Measurements from ENCODE around the gene MYT1. TPM values are rescaled to one million over a fixed set of nuclear protein-coding genes. Genes with fewer than 3 reads are reported as not detected.

Gene MYT1
- total and polyA plus RNA-seq, 3 donors from 2014 or later: 1.7 to 22.2 (median 2.9) TPM

DNA sequence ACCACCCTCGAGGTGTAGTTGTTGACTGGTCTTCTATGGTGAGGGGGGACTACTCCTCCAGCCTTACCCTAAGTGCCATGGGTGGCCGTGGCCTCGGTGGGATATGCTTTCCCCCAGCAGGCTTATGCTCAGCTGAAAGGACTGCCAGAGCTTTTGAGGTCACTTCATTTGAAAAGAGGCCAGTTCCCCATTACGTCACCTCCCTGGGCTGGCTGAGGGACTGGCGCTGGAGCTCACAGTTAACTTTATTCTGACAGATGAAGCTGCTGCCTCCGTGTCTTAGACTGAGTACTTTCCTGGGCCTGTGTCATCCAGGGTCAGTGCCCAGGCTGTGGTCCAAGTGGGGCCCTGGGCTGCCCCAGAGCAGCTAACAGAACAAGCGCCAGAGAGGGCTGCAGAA, 48.5 kb downstream of the MYT1 start:
- 50 to 59% methylated on average over 2 to 7 of the region's 7 CpGs for WGBS, 2 donors
- Histone ChIP-seq H3K36me3 (ENCODE audit: low read depth, missing control alignments) (no peaks in the 10 kb centered on the region), H3K4me1 (peaks cover 24% of the 10 kb centered on the region)

DNA sequence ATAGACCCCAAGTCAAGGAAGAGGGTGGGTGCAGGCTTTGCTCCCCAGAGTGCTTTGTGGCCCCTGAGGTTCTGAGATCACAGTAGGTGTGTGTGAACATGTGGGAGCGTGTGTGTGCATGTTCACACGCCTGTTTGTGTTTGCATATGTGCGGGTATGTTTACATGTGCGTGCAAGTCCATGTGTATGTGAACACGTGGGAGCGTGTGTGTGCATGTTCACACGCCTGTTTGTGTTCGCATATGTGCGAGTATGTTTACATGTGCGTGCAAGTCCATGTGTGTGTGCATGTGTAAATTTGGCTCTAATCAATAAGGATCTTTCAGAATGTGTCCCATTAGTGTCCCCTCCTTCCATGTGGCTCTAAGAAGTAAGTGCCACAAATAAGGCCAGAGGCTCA, 49.9 kb downstream of the MYT1 start:
- H3K9me3 ChIP-seq: no peaks in the 10 kb centered on the region
- DNase-seq: no peak
- 94 to 96% methylated on average over 10 of the region's 10 CpGs for WGBS, 2 donors
- H3K27ac ChIP-seq: no peak overlapping the region
- intact Hi-C loops (cut with DNase I; ENCODE audit: low total_unique reads): no loop called here
- H3K4me3 ChIP-seq: no peak overlapping the region
- H3K36me3 ChIP-seq (ENCODE audit: low read depth, missing control alignments): no peaks in the 10 kb centered on the region
- TF ChIP-seq, protein P1, sequence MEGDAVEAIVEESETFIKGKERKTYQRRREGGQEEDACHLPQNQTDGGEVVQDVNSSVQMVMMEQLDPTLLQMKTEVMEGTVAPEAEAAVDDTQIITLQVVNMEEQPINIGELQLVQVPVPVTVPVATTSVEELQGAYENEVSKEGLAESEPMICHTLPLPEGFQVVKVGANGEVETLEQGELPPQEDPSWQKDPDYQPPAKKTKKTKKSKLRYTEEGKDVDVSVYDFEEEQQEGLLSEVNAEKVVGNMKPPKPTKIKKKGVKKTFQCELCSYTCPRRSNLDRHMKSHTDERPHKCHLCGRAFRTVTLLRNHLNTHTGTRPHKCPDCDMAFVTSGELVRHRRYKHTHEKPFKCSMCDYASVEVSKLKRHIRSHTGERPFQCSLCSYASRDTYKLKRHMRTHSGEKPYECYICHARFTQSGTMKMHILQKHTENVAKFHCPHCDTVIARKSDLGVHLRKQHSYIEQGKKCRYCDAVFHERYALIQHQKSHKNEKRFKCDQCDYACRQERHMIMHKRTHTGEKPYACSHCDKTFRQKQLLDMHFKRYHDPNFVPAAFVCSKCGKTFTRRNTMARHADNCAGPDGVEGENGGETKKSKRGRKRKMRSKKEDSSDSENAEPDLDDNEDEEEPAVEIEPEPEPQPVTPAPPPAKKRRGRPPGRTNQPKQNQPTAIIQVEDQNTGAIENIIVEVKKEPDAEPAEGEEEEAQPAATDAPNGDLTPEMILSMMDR (IDR thresholded peaks at IDR 0.05): no peak
- TF ChIP-seq POLR2A (IDR thresholded peaks at IDR 0.05): no peak
- H3K27me3 ChIP-seq: no peaks in the 10 kb centered on the region
- H3K4me1 ChIP-seq: peaks cover 27% of the 10 kb centered on the region

More for the DNA sequence above, 48.5 kb downstream of the MYT1 start:
- intact Hi-C loops (cut with DNase I; ENCODE audit: low total_unique reads): no loop called here
- Histone ChIP-seq H3K4me3 (no peak overlapping the region), H3K27ac (peak overlapping the region; percentile 65 to 69), H3K27me3 (no peaks in the 10 kb centered on the region), H3K9me3 (no peaks in the 10 kb centered on the region)
- TF ChIP-seq, protein P1 (IDR thresholded peaks at IDR 0.05): no peak
- TF ChIP-seq POLR2A (IDR thresholded peaks at IDR 0.05): no peak
- peak; percentile 80 for DNase-seq

DNA sequence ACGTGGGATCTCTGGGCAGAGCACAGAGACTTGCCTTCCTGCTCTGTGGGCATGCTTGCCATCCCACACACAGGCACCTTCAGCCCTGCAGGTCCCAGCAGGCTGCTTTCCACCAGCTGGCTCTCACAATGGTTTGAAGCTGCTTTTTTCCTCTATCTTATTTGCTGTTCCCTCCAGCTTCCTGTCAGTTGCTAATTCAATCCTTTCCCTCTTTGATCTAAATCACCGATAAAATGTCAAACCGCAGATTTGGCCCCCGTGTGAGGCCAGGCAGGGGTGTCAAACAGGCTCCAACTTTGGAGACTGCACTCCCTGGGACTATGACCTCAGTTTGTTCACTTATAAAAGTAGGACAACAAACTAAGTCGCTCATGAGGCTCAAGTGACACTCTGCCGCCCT, 50.7 kb downstream of the MYT1 start:
- intact Hi-C loops (cut with DNase I; ENCODE audit: low total_unique reads): no loop called here

DNA sequence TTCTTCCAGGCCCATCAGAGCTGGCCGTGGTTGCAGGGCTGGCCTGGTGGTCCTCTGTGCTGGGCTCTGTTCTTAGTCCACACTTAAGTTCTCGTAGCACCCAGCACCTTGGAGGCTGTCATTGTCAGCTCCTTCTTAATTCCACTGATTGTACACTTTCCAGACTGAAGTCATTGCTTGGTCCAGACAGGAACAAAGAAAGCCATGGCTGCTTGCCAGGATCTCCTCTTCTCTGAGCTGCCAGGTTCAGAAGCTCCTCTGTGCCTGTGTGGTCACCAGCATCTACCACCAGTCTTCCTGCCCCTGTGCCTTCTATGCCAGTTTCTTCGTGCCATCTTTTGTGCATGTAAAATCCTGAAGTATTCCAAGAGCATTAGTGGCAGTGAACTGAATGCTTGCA, 51.8 kb downstream of the MYT1 start:
- Histone ChIP-seq H3K4me3 (no peak overlapping the region), H3K27me3 (no peaks in the 10 kb centered on the region), H3K9me3 (no peaks in the 10 kb centered on the region), H3K27ac (no peak overlapping the region), H3K4me1 (peaks cover 27% of the 10 kb centered on the region), H3K36me3 (ENCODE audit: low read depth, missing control alignments) (no peaks in the 10 kb centered on the region)
- peak; percentile 87 for DNase-seq
- 55 to 71% methylated on average over 3 of the region's 3 CpGs for WGBS, 2 donors
- no peak for TF ChIP-seq POLR2A (IDR thresholded peaks at IDR 0.05)
- TF ChIP-seq, protein P1 (IDR thresholded peaks at IDR 0.05): no peak
- intact Hi-C loops (cut with DNase I; ENCODE audit: low total_unique reads): no loop called here

More for the DNA sequence above, 50.7 kb downstream of the MYT1 start:
- Histone ChIP-seq H3K4me3 (no peak overlapping the region), H3K4me1 (peaks cover 27% of the 10 kb centered on the region), H3K27me3 (no peaks in the 10 kb centered on the region), H3K36me3 (ENCODE audit: low read depth, missing control alignments) (no peaks in the 10 kb centered on the region), H3K27ac (no peak overlapping the region), H3K9me3 (no peaks in the 10 kb centered on the region)
- no peak for DNase-seq
- TF ChIP-seq, protein P1 (IDR thresholded peaks at IDR 0.05): no peak
- TF ChIP-seq POLR2A (IDR thresholded peaks at IDR 0.05): no peak
- whole genome bisulfite sequencing, 2 donors: 76 to 86% methylated on average over 6 of the region's 6 CpGs

DNA sequence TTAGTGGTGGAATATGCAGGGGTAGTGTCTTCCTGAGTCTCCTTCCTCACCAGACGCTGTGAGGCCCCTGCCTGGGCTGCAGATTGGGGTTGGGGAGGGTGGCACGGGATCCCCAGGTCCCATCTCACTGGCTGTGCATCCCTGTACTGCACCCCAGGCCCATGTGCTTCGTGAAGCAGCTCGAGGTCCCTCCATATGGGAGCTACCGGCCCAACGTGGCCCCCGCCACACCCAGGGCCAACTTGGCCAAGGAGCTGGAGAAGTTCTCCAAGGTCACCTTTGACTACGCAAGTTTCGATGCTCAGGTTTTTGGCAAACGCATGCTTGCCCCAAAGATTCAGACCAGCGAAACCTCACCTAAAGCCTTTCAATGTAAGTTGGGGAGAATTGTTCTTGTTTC, 52.7 kb downstream of the MYT1 start:
- Histone ChIP-seq H3K36me3 (ENCODE audit: low read depth, missing control alignments) (no peaks in the 10 kb centered on the region), H3K27me3 (no peaks in the 10 kb centered on the region), H3K9me3 (no peaks in the 10 kb centered on the region), H3K4me1 (peaks cover 31% of the 10 kb centered on the region), H3K27ac (no peak overlapping the region), H3K4me3 (no peak overlapping the region)
- 81 to 96% methylated on average over 10 to 11 of the region's 11 CpGs for WGBS, 2 donors
- no peak for DNase-seq
- TF ChIP-seq, protein P1 (IDR thresholded peaks at IDR 0.05): no peak
- TF ChIP-seq POLR2A (IDR thresholded peaks at IDR 0.05): no peak
- intact Hi-C loops (cut with DNase I; ENCODE audit: low total_unique reads): no loop called here
